Left ventricle myocardium inferior (tissue), 1 donor: Measurements from ENCODE around the gene WAPL. TPM values are rescaled to one million over a fixed set of nuclear protein-coding genes. Genes with fewer than 3 reads are reported as not detected.

Source experiments
- DNase-seq: peaks from one replicate; pipeline ENCODE4 v3.0.0-alpha.2; 2020
- H3K27ac ChIP-seq: fragments of 200-600 bp; replicated peaks from 2 replicates; pipeline ENCODE4 v1.8.0; 2021
- H3K27me3 ChIP-seq: fragments of 200-600 bp; 2 replicates; pipeline ENCODE4 v1.8.0; 2021; ENCODE audit warnings: low read depth
- H3K36me3 ChIP-seq: fragments of 200-600 bp; 2 replicates; pipeline ENCODE4 v1.8.0; 2021
- H3K4me1 ChIP-seq: fragments of 200-600 bp; 2 replicates; pipeline ENCODE4 v1.8.0; 2021
- H3K4me3 ChIP-seq: fragments of 200-600 bp; 2 replicates; pipeline ENCODE4 v1.8.0; 2021; ENCODE audit warnings: mild to moderate bottlenecking, moderate library complexity
- H3K9me3 ChIP-seq: fragments of 200-600 bp; replicated peaks from 2 replicates; pipeline ENCODE4 v1.8.0; 2021
- CTCF ChIP-seq: fragments of 200-600 bp; IDR thresholded peaks from 2 replicates; pipeline ENCODE4 v1.8.0; 2021; ENCODE audit warnings: antibody characterized with exemption, mild to moderate bottlenecking, borderline replicate concordance
- intact Hi-C: fragments of 100-400 bp; cut with micrococcal nuclease; formaldehyde crosslinking; loops from one replicate; pipeline ENCODE4 v1.11.0; 2022
- total RNA-seq: library from RNA; stranded (reverse); fragmentation: NEBNext Ultra II Directional; extraction: Animal tissue kit (Norgen Biotek cat#: 25700); gene quantifications from one replicate; pipeline ENCODE4 v1.2.1, GENCODE V29; 2021
- donor health status: DM: no; HTN: yes; CAD: no; lungs with severe emphysema.

WAPL gene
- total RNA-seq, 1 donor from 2014 or later: 21.9 TPM

GRCh38 chr10:86449926-86450558, 71.5 kb downstream of the WAPL start:
- no peak overlapping the region for H3K27ac ChIP-seq
- DNase-seq: no peak
- no peak overlapping the region for H3K4me3 ChIP-seq
- no peaks in the 10 kb centered on the region for H3K9me3 ChIP-seq
- peaks cover 73% of the 10 kb centered on the region for H3K36me3 ChIP-seq
- no peaks in the 10 kb centered on the region for H3K4me1 ChIP-seq
- no peak for TF ChIP-seq CTCF
- no peaks in the 10 kb centered on the region for H3K27me3 ChIP-seq
- intact Hi-C loops: no loop called here

GRCh38 chr10:86447432-86447831, 74.2 kb downstream of the WAPL start:
- no peak for DNase-seq
- H3K27me3 ChIP-seq: no peaks in the 10 kb centered on the region
- H3K9me3 ChIP-seq: no peaks in the 10 kb centered on the region
- TF ChIP-seq CTCF: no peak
- intact Hi-C loops: no loop called here
- H3K4me1 ChIP-seq: no peaks in the 10 kb centered on the region
- H3K27ac ChIP-seq: no peak overlapping the region
- H3K36me3 ChIP-seq: peaks cover 81% of the 10 kb centered on the region
- no peak overlapping the region for H3K4me3 ChIP-seq

GRCh38 chr10:86446987-86447386, 74.6 kb downstream of the WAPL start:
- no peak for DNase-seq
- Histone ChIP-seq H3K4me1 (no peaks in the 10 kb centered on the region), H3K27me3 (no peaks in the 10 kb centered on the region), H3K4me3 (no peak overlapping the region), H3K27ac (no peak overlapping the region), H3K9me3 (no peaks in the 10 kb centered on the region), H3K36me3 (peaks cover 81% of the 10 kb centered on the region)
- no peak for TF ChIP-seq CTCF
- intact Hi-C loops: no loop called here

GRCh38 chr10:86446440-86446839, 75.2 kb downstream of the WAPL start:
- no peak for DNase-seq
- no peaks in the 10 kb centered on the region for H3K4me1 ChIP-seq
- no peak for TF ChIP-seq CTCF
- H3K9me3 ChIP-seq: no peaks in the 10 kb centered on the region
- intact Hi-C loops: no loop called here
- no peak overlapping the region for H3K27ac ChIP-seq
- no peak overlapping the region for H3K4me3 ChIP-seq
- H3K27me3 ChIP-seq: no peaks in the 10 kb centered on the region
- peaks cover 81% of the 10 kb centered on the region for H3K36me3 ChIP-seq

GRCh38 chr10:86443936-86444335, 77.7 kb downstream of the WAPL start:
- intact Hi-C loops: no loop called here
- Histone ChIP-seq H3K4me3 (no peak overlapping the region), H3K4me1 (no peaks in the 10 kb centered on the region), H3K9me3 (no peaks in the 10 kb centered on the region), H3K27ac (no peak overlapping the region), H3K36me3 (peaks cover 78% of the 10 kb centered on the region), H3K27me3 (no peaks in the 10 kb centered on the region)
- no peak for TF ChIP-seq CTCF
- DNase-seq: no peak
